Esophagus squamous epithelium (tissue), 4 donors: Measurements from ENCODE around the gene TSPAN33.
"Not testable (repeated sequence)": the region's sequence is repeated elsewhere in the genome, so short reads cannot be mapped to it uniquely, and the experiment has no call there.

Experiments
- CTCF ChIP-seq, 6 experiments: fragments of 450-650 bp in 4 of 6; fragments of 200-600 bp in 2 of 6; sonication (generic) in 2 of 6; IDR thresholded peaks; one replicate each; pipeline ENCODE4 v1.5.1; 2016 to 2019; ENCODE audit warnings: antibody characterized with exemption in 6 of 6, mild to moderate bottlenecking in 4 of 6, moderate library complexity in 4 of 6
- POLR2A ChIP-seq, 4 donors: fragments of 450-650 bp; IDR thresholded peaks; one replicate each; pipeline ENCODE4 v1.6.1; 2017; ENCODE audit warnings: antibody characterized with exemption in 4 of 4, mild to moderate bottlenecking in 4 of 4, moderate library complexity in 3 of 4

- TF ChIP-seq POLR2A, CTCF (IDR thresholded peaks at IDR 0.05): not testable (repeated sequence)
These were observed 71.7 kb downstream of the TSPAN33 start for GRCh38 chr7:129216101-129216715.
